Gastrocnemius medialis (tissue), 4 donors: ENCODE results near the gene COLEC11. TPM values are rescaled to one million over a fixed set of nuclear protein-coding genes. Genes with fewer than 3 reads are reported as not detected.

Experiments used
- ATAC-seq, 2 donors: fragments of 150-250 bp; one replicate each; pipeline ENCODE4 v1.9.1; 2016
- DNase-seq, 2 donors: peaks; one replicate each; pipeline ENCODE4 v3.0.0-alpha.2; 2019
- H3K27ac ChIP-seq, 4 donors: fragments of 200-600 bp; sonication (generic); 1 replicate in 1 of 4; 2 replicates in 3 of 4; pipeline ENCODE4 v1.5.1; 2016 to 2018; ENCODE audit warnings: mild to moderate bottlenecking in 2 of 4, moderate library complexity in 1 of 4
- H3K27me3 ChIP-seq, 3 donors: fragments of 200-600 bp; sonication (generic) in 2 of 3; 1 replicate in 1 of 3; 2 replicates in 2 of 3; pipeline versions ENCODE4 v1.5.1 to v1.6.0; 2016 to 2019; ENCODE audit warnings: mild to moderate bottlenecking in 1 of 3, moderate library complexity in 1 of 3
- H3K36me3 ChIP-seq, 2 donors: fragments of 200-600 bp; sonication (generic) in 1 of 2; one replicate each; pipeline ENCODE4 v1.5.1; 2017 to 2018
- H3K4me1 ChIP-seq, 2 donors: fragments of 200-600 bp; sonication (generic) in 1 of 2; one replicate each; pipeline ENCODE4 v1.5.1; 2016 to 2017; ENCODE audit warnings: mild to moderate bottlenecking in 2 of 2
- H3K4me3 ChIP-seq, 4 donors: fragments of 200-600 bp; sonication (generic) in 3 of 4; 1 replicate in 1 of 4; 2 replicates in 3 of 4; pipeline ENCODE4 v1.5.1; 2016 to 2019; ENCODE audit warnings: mild to moderate bottlenecking in 2 of 4
- H3K9me3 ChIP-seq, 3 donors: fragments of 200-600 bp; sonication (generic) in 2 of 3; 1 replicate in 1 of 3; 2 replicates in 2 of 3; pipeline ENCODE4 v1.5.1; 2016 to 2019
- POLR2A ChIP-seq, 2 donors: fragments of 450-650 bp; IDR thresholded peaks; one replicate each; pipeline ENCODE4 v1.6.1; 2017; ENCODE audit warnings: antibody characterized with exemption in 2 of 2, mild to moderate bottlenecking in 2 of 2, moderate library complexity in 2 of 2
- in situ Hi-C, 4 donors: fragments of 200-750 bp; cut with MboI; loops; one replicate each; pipeline versions ENCODE4 v1.15.0 to v1.8.0; 2017; ENCODE audit warnings: low sequenced_read_pairs in 4 of 4
- intact Hi-C: fragments of 100-400 bp; cut with DNase I; formaldehyde crosslinking; loops from one replicate; pipeline ENCODE4 v1.15.1; 2023; ENCODE audit warnings: low total_unique reads
- total RNA-seq, 4 donors: library from RNA; depleted of rRNA; stranded (reverse); fragments of >200 nt; gene quantifications; one replicate each; pipeline versions ENCODE4 v1.1.0 to v1.2.3, GENCODE V29; 2016
- TF ChIP-seq, protein P1 (sequence below), 5 experiments: fragments of 450-650 bp in 3 of 5; fragments of 200-600 bp in 2 of 5; sonication (generic) in 2 of 5; IDR thresholded peaks in 4 of 5; conservative IDR thresholded peaks in 1 of 5; 1 replicate in 4 of 5; 2 replicates in 1 of 5; pipeline ENCODE4 v1.5.1; 2016 to 2019; ENCODE audit warnings: antibody characterized with exemption in 5 of 5, mild to moderate bottlenecking in 3 of 5, moderate library complexity in 3 of 5

The COLEC11 gene
- under 1 TPM in 2 of 4 donors, not detected in 2; 0.29 to 0.36 TPM for total RNA-seq

DNA sequence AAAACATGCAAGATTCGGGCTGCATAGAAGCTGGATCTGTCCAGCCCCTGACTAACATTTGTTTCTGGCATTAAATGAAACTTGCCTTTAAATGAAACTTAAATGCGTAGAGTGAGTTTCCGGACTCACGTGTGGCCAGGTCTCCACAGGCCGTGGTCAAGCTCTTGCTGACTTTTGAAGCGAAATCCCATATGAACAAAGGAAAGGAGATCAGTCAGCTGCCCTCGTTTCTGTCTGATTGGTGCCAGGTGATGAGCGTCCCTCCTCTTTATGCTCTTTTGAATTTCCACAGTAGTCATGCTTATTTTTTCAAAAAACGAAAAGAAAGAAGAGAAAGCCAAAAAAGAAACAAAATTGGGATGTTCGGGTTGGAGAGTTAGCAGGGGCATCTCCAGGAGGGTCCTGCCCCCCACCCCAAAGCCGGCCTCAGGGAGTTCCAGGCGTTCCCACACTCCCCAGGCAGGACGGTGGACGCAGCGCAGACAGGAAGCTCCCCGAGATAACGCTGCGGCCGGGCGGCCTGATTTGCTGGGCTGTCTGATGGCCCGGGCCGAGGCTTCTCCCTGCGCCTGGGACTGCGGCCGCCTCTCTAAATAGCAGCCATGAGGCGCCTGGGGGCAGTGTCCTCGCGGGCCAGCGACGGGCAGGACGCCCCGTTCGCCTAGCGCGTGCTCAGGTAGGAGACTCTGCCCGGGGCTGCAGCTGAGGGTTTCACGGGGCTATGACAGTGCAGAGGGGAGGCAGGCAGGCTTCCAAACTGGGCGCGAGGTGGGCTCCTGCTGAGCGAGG, at the start of gene COLEC11:
TSS of gene COLEC11 (plus strand) at position 620 of the 789 bp plus-strand sequence. CDS start 9,229 bp downstream, outside the sequence.
- TF ChIP-seq, protein P1, sequence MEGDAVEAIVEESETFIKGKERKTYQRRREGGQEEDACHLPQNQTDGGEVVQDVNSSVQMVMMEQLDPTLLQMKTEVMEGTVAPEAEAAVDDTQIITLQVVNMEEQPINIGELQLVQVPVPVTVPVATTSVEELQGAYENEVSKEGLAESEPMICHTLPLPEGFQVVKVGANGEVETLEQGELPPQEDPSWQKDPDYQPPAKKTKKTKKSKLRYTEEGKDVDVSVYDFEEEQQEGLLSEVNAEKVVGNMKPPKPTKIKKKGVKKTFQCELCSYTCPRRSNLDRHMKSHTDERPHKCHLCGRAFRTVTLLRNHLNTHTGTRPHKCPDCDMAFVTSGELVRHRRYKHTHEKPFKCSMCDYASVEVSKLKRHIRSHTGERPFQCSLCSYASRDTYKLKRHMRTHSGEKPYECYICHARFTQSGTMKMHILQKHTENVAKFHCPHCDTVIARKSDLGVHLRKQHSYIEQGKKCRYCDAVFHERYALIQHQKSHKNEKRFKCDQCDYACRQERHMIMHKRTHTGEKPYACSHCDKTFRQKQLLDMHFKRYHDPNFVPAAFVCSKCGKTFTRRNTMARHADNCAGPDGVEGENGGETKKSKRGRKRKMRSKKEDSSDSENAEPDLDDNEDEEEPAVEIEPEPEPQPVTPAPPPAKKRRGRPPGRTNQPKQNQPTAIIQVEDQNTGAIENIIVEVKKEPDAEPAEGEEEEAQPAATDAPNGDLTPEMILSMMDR (IDR thresholded peaks at IDR 0.05 in 4 of 5, conservative IDR thresholded peaks at IDR 0.05 in 1 of 5): peak in 1 of 5 experiments; percentile 36
- no peak for TF ChIP-seq POLR2A (IDR thresholded peaks at IDR 0.05)
- intact Hi-C loops (loop anchor here (10.0 kb wide), 1 partner anchor 60 kb away; the partner anchor contains the start of gene ALLC), in situ Hi-C loops (no loop called here)
- peak in 1 of 2 donors; percentile 21 for ATAC-seq
- Histone ChIP-seq H3K36me3 (no peaks in the 10 kb centered on the region), H3K9me3 (no peaks in the 10 kb centered on the region), H3K4me3 (peak within 1 kb of the TSS in 3 of 4 donors; percentile 6 to 35 (median 14)), H3K27me3 (no peaks in the 10 kb centered on the region), H3K27ac (peak within 1 kb of the TSS in 1 of 4 donors; percentile 5), H3K4me1 (no peaks in the 10 kb centered on the region)
- no peak for DNase-seq

DNA sequence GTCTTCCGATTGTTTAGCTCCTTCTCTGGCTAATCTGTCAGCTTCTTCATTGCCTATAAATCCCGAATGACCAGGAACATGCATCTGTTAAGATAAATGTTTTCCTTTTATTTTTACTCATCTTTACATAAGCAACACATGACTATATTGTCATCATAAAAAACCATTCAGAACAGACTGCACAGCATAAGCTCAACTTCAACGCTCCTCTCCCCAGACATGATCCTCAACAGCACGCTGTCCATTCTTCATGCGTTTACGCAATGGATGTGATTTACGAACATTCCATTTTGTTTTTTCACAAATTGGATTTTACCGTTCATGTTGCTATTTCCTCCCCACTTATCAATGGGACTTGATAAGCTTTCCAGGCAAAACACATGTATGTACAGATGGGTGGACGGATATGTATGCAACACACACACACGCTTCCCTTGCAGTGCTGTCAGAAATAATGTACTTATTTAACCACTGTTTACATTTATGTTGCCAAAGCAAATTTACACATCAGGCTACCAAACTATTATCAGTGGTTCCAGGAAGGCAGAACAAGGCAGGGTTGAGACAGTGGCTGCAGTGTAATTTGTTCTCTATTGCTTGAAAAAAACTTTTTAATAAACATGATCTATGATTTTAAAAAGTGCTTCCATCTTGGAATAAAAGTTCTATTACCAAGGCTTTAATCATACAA, 49.0 kb upstream of the COLEC11 start:
- TF ChIP-seq POLR2A (IDR thresholded peaks at IDR 0.05): no peak
- TF ChIP-seq, protein P1 (IDR thresholded peaks at IDR 0.05 in 4 of 5, conservative IDR thresholded peaks at IDR 0.05 in 1 of 5): no peak
- H3K36me3 ChIP-seq: peaks cover 0 to 84% of the 10 kb centered on the region in 2 donors
- in situ Hi-C loops: no loop called here
- no peak overlapping the region for H3K27ac ChIP-seq
- DNase-seq: no peak
- no peaks in the 10 kb centered on the region for H3K27me3 ChIP-seq
- no peaks in the 10 kb centered on the region for H3K9me3 ChIP-seq
- no peak overlapping the region for H3K4me3 ChIP-seq
- intact Hi-C loops: no loop called here
- ATAC-seq: no peak
- peaks cover 0 to 8% of the 10 kb centered on the region in 2 donors for H3K4me1 ChIP-seq

DNA sequence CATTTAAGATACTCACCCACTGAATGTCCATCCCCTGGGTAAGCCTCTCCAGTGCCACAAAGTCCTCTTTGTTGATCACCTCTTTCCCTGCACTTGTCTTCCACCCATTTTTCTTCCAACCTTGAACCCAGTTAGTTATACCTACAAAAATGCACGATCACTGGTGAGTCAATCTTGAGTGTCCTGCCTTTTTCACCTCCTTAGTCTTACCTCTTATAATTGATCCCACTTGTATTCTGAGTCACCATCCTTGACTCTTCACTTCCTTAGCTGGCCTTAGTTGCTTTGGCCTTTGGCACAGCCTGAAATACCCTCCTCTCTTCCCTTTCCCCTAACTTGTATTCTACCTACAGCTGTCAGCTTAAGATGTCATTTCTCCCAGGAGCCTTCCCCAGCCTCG, 47.0 kb upstream of the COLEC11 start:
- H3K27ac ChIP-seq: no peak overlapping the region
- no peaks in the 10 kb centered on the region for H3K27me3 ChIP-seq
- H3K36me3 ChIP-seq: peaks cover 0 to 93% of the 10 kb centered on the region in 2 donors
- in situ Hi-C loops: no loop called here
- ATAC-seq (no peak), DNase-seq (no peak)
- peaks cover 0 to 4% of the 10 kb centered on the region in 2 donors for H3K4me1 ChIP-seq
- no peak for TF ChIP-seq POLR2A (IDR thresholded peaks at IDR 0.05)
- TF ChIP-seq, protein P1 (IDR thresholded peaks at IDR 0.05 in 4 of 5, conservative IDR thresholded peaks at IDR 0.05 in 1 of 5): no peak
- H3K4me3 ChIP-seq: no peak overlapping the region
- intact Hi-C loops: no loop called here
- H3K9me3 ChIP-seq: no peaks in the 10 kb centered on the region

DNA sequence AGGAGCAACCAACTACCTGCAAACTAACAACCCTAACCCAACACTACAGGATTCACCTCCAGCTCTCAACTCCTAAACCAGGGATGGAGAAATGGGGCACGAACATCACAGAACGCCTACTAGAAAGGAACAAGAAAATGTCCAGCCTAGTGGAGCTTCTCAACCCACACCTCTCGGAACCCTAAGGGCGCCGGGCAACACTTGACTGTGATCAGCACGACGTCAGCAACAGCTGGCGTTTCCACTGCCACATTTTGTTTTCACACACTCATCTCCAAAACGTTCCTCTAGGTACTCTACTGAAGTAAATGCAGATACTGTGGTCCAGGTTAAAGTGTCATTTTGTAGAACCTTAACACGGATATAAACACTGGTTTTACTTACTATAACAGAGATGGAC, 41.0 kb upstream of the COLEC11 start:
- in situ Hi-C loops (loop anchor here in 2 of 4 donors (25.0 kb wide), 1 partner anchor 167 kb away; the partner anchor contains the start of genes EIPR1 (in 2 of the 2) and TRAPPC12 (in 2 of the 2)), intact Hi-C loops (no loop called here)
- Histone ChIP-seq H3K4me3 (no peak overlapping the region), H3K9me3 (no peaks in the 10 kb centered on the region), H3K36me3 (peaks cover 0 to 72% of the 10 kb centered on the region in 2 donors), H3K27ac (no peak overlapping the region), H3K4me1 (peaks cover 13 to 14% of the 10 kb centered on the region in 2 donors), H3K27me3 (no peaks in the 10 kb centered on the region)
- no peak for ATAC-seq
- DNase-seq: no peak
- TF ChIP-seq POLR2A (IDR thresholded peaks at IDR 0.05): no peak
- TF ChIP-seq, protein P1 (IDR thresholded peaks at IDR 0.05 in 4 of 5, conservative IDR thresholded peaks at IDR 0.05 in 1 of 5): no peak
